Right lobe of liver (tissue), 6 donors: ENCODE data around the gene ZFPM1. TPM values are rescaled to one million over a fixed set of nuclear protein-coding genes. Genes with fewer than 3 reads are reported as not detected.
A peak's percentile ranks its signal among the peaks of the same experiment; 100 is the strongest.

ENCODE experiments used
- ATAC-seq, 4 donors: fragments of 200-7000 bp; cut with Tn5 transposase; one replicate each; pipeline ENCODE4 v1.9.1; 2020; ENCODE audit warnings: mild to moderate bottlenecking in 4 of 4, moderate library complexity in 4 of 4
- DNase-seq, 3 donors: peaks; one replicate each; pipeline ENCODE4 v3.0.0-alpha.2; 2020
- H3K27ac ChIP-seq, 3 donors: fragments of 200-600 bp; one replicate each; pipeline ENCODE4 v1.8.0; 2022
- H3K27me3 ChIP-seq, 2 donors: fragments of 200-600 bp; one replicate each; pipeline ENCODE4 v1.8.0; 2022
- H3K36me3 ChIP-seq, 4 donors: fragments of 200-600 bp; sonication (generic) in 1 of 4; one replicate each; pipeline versions ENCODE4 v1.5.1 to v1.8.0; 2017 to 2022; ENCODE audit warnings: control low read depth in 1 of 4
- H3K4me1 ChIP-seq, 4 donors: fragments of 200-600 bp; sonication (generic) in 1 of 4; one replicate each; pipeline versions ENCODE4 v1.5.1 to v1.8.0; 2017 to 2022; ENCODE audit warnings: control low read depth in 1 of 4
- H3K4me3 ChIP-seq, 3 donors: fragments of 200-600 bp; one replicate each; pipeline ENCODE4 v1.8.0; 2022
- H3K9me3 ChIP-seq, 4 donors: fragments of 200-600 bp; sonication (generic) in 1 of 4; one replicate each; pipeline versions ENCODE4 v1.5.1 to v1.8.0; 2017 to 2022; ENCODE audit warnings: control low read depth in 1 of 4
- CTCF ChIP-seq, 4 donors: fragments of 200-600 bp in 3 of 4; fragments of 450-650 bp in 1 of 4; IDR thresholded peaks; one replicate each; pipeline versions ENCODE4 v1.5.1 to v1.8.0; 2016 to 2022; ENCODE audit warnings: antibody characterized with exemption in 4 of 4, mild to moderate bottlenecking in 2 of 4
- POLR2A ChIP-seq: fragments of 450-650 bp; IDR thresholded peaks from one replicate; pipeline ENCODE4 v1.6.1; 2017; ENCODE audit warnings: antibody characterized with exemption, mild to moderate bottlenecking
- WGBS: methylation state at CpG from one replicate; pipeline ENCODE4 v1.1.6; 2018; ENCODE audit warnings: low coverage, low lambda C conversion rate; ENCODE audit not compliant: insufficient coverage; ENCODE audit errors: missing lambda C conversion rate; 5-methylcytosine and 5-hydroxymethylcytosine counted together
- intact Hi-C, 2 donors: fragments of 100-400 bp; cut with DNase I; formaldehyde crosslinking; loops; one replicate each; pipeline versions ENCODE4 v1.11.2 to v1.14.1; 2022
- total RNA-seq, 6 experiments: library from RNA; depleted of rRNA in 2 of 6; stranded (reverse); fragments of >200 nt in 2 of 6; fragmentation: NEBNext Ultra II Directional in 3 of 6; extraction: Animal tissue kit (Norgen Biotek cat#: 25700) in 3 of 6; gene quantifications; one replicate each; pipeline versions ENCODE4 v1.1.0 to v1.2.4, GENCODE V29; 2016 to 2023
- donor health status: DM: no; HTN: yes; CAD: no.
- donor health status: DM: no; HTN: no; CAD: no.
- donor health status: DM: no; HTN: no; CAD: no.
- donor health status: DM: no; HTN: yes; CAD: no.
- donor health status: DM: no; HTN: yes; CAD: no.

Gene ZFPM1
- total RNA-seq, 6 experiments from 2014 or later = 3.8 to 15.5 (median 8.3) TPM

- Histone ChIP-seq H3K4me3 (peak overlapping the region in 2 of 3 donors; percentile 27 to 54), H3K9me3 (no peaks in the 10 kb centered on the region), H3K36me3 (no peaks in the 10 kb centered on the region), H3K27ac (peak overlapping the region in 1 of 3 donors; percentile 47), H3K4me1 (no peaks in the 10 kb centered on the region), H3K27me3 (no peaks in the 10 kb centered on the region)
- DNase-seq = peak in 1 of 3 donors; percentile 57
- TF ChIP-seq POLR2A = no peak
- no peak for TF ChIP-seq CTCF (IDR thresholded peaks at IDR 0.05)
- intact Hi-C loops = loop anchor here in 1 of 2 donors (5.0 kb wide), 1 partner anchor 92 kb away; no protein-coding TSS in a partner anchor
- ATAC-seq = peak in 1 of 4 donors; percentile 43
- WGBS = 100% methylated on average over 3 of the region's 114 CpGs
Measured at GRCh38 chr16:88533932-88534637, 81.0 kb downstream of the ZFPM1 start.

GRCh38 chr16:88534638-88535190 lies 81.6 kb downstream of the ZFPM1 start:
- H3K27ac ChIP-seq = no peak overlapping the region
- no peak for ATAC-seq
- DNase-seq = no peak

GRCh38 chr16:88535191-88535856 lies 82.2 kb downstream of the ZFPM1 start:
- H3K27me3 ChIP-seq = no peaks in the 10 kb centered on the region
- H3K36me3 ChIP-seq = no peaks in the 10 kb centered on the region
- WGBS = 96% methylated on average over 4 of the region's 22 CpGs
- TF ChIP-seq CTCF (IDR thresholded peaks at IDR 0.05) (no peak), POLR2A (no peak)
- no peak overlapping the region for H3K4me3 ChIP-seq
- peak in 1 of 3 donors; percentile 43 for DNase-seq
- no peak overlapping the region for H3K27ac ChIP-seq
- H3K9me3 ChIP-seq = no peaks in the 10 kb centered on the region
- intact Hi-C loops = no loop called here
- ATAC-seq = peak in 1 of 4 donors; percentile 1
- no peaks in the 10 kb centered on the region for H3K4me1 ChIP-seq

More at GRCh38 chr16:88534638-88535190, 81.6 kb downstream of the ZFPM1 start:
- intact Hi-C loops = loop anchor here in 1 of 2 donors (5.0 kb wide), 1 partner anchor 92 kb away; no protein-coding TSS in a partner anchor
- H3K27me3 ChIP-seq = no peaks in the 10 kb centered on the region
- WGBS = 100% methylated on average over 1 of the region's 65 CpGs
- no peaks in the 10 kb centered on the region for H3K36me3 ChIP-seq
- no peaks in the 10 kb centered on the region for H3K9me3 ChIP-seq
- no peak overlapping the region for H3K4me3 ChIP-seq
- no peaks in the 10 kb centered on the region for H3K4me1 ChIP-seq
- no peak for TF ChIP-seq POLR2A
- no peak for TF ChIP-seq CTCF (IDR thresholded peaks at IDR 0.05)

- intact Hi-C loops = no loop called here
- no peak overlapping the region for H3K27ac ChIP-seq
- 82% methylated on average over 4 of the region's 9 CpGs for WGBS
- H3K36me3 ChIP-seq = no peaks in the 10 kb centered on the region
- DNase-seq = no peak
- H3K27me3 ChIP-seq = no peaks in the 10 kb centered on the region
- TF ChIP-seq CTCF (IDR thresholded peaks at IDR 0.05) = no peak
- no peak for TF ChIP-seq POLR2A
- H3K9me3 ChIP-seq = no peaks in the 10 kb centered on the region
- no peak for ATAC-seq
- no peak overlapping the region for H3K4me3 ChIP-seq
- no peaks in the 10 kb centered on the region for H3K4me1 ChIP-seq
Measured at GRCh38 chr16:88535857-88536222, 82.8 kb downstream of the ZFPM1 start.
